ENCODE measurements around the gene APBA2. TPM values are rescaled to one million over a fixed set of nuclear protein-coding genes. Genes with fewer than 3 reads are reported as not detected.

APBA2 gene
- total RNA-seq, 1 experiment from 2014 or later, result 0.31 TPM

GRCh38 chr15:28896951-28897350, 11.2 kb downstream of the APBA2 start:
- H3K36me3 ChIP-seq (ENCODE audit: control insufficient read depth, insufficient read depth, low read length), result no peaks in the 10 kb centered on the region
- DNase-seq (ENCODE audit: low read depth, low spot score) (no peak), ATAC-seq (no peak)
- H3K27me3 ChIP-seq (ENCODE audit: control insufficient read depth, insufficient read depth, low read length), result no peaks in the 10 kb centered on the region
- ChIA-PET CTCF (no interaction called here), POLR2A (no interaction called here)
- H3K4me1 ChIP-seq (ENCODE audit: control insufficient read depth, insufficient read depth, low read length), result no peaks in the 10 kb centered on the region
- H3K4me3 ChIP-seq (ENCODE audit: low read depth in 2 of 2, low read length in 2 of 2), result no peak overlapping the region
- intact Hi-C loops (cut with micrococcal nuclease; ENCODE audit: unreplicated experiment) (no loop called here), in situ Hi-C loops (cut with HindIII; ENCODE audit: low pct_unique_long_range_greater_than_20kb, low sequenced_read_pairs) (no loop called here)
- no TSS peak for BruUV-seq (replicated peaks)
- no peak for TF ChIP-seq POLR2AphosphoS5 (IDR thresholded peaks at IDR 0.05; ENCODE audit: low read depth, low read length)
- no peak for TF ChIP-seq CTCF (IDR thresholded peaks at IDR 0.05)
- no peak for TF ChIP-seq TCF7L2 (IDR thresholded peaks at IDR 0.05; ENCODE audit: low read depth, low read length)
- no peak for TF ChIP-seq SIN3A (IDR thresholded peaks at IDR 0.05; ENCODE audit: borderline replicate concordance, insufficient read depth, low read depth, low read length)
- no peak for TF ChIP-seq REST (IDR thresholded peaks at IDR 0.05; ENCODE audit: insufficient read depth in 1 of 2, low read depth in 2 of 2, low read length in 1 of 2)
- H3K9me3 ChIP-seq (ENCODE audit: control insufficient read depth, insufficient read depth, low read depth, low read length), result no peaks in the 10 kb centered on the region
- H3K27ac ChIP-seq (ENCODE audit: low read length), result no peak overlapping the region

GRCh38 chr15:28897861-28898585, 12.2 kb downstream of the APBA2 start:
- no peak for TF ChIP-seq POLR2AphosphoS5 (IDR thresholded peaks at IDR 0.05; ENCODE audit: low read depth, low read length)
- no peak for TF ChIP-seq SIN3A (IDR thresholded peaks at IDR 0.05; ENCODE audit: borderline replicate concordance, insufficient read depth, low read depth, low read length)
- no peak for TF ChIP-seq REST (IDR thresholded peaks at IDR 0.05; ENCODE audit: insufficient read depth in 1 of 2, low read depth in 2 of 2, low read length in 1 of 2)

More at GRCh38 chr15:28897861-28898585, 12.2 kb downstream of the APBA2 start:
- no peak overlapping the region for H3K4me3 ChIP-seq (ENCODE audit: low read depth in 2 of 2, low read length in 2 of 2)
- DNase-seq (ENCODE audit: low read depth, low spot score) (no peak), ATAC-seq (no peak)
- no peaks in the 10 kb centered on the region for H3K36me3 ChIP-seq (ENCODE audit: control insufficient read depth, insufficient read depth, low read length)
- H3K9me3 ChIP-seq (ENCODE audit: control insufficient read depth, insufficient read depth, low read depth, low read length), result no peaks in the 10 kb centered on the region
- intact Hi-C loops (cut with micrococcal nuclease; ENCODE audit: unreplicated experiment) (no loop called here), in situ Hi-C loops (cut with HindIII; ENCODE audit: low pct_unique_long_range_greater_than_20kb, low sequenced_read_pairs) (no loop called here)
- H3K27me3 ChIP-seq (ENCODE audit: control insufficient read depth, insufficient read depth, low read length), result no peaks in the 10 kb centered on the region
- ChIA-PET POLR2A (no interaction called here), CTCF (no interaction called here)
- H3K27ac ChIP-seq (ENCODE audit: low read length), result no peak overlapping the region
- no peaks in the 10 kb centered on the region for H3K4me1 ChIP-seq (ENCODE audit: control insufficient read depth, insufficient read depth, low read length)
- no TSS peak for BruUV-seq (replicated peaks)
